H9 (cell line): ENCODE data around the gene FCHO1. TPM values are rescaled to one million over a fixed set of nuclear protein-coding genes. Genes with fewer than 3 reads are reported as not detected.

Experiments
- DNase-seq: peaks from one replicate; pipeline ENCODE4 v3.0.0-alpha.2; 2017
- H2AFZ ChIP-seq: one replicate; pipeline ENCODE4 v1.6.1; 2013; ENCODE audit warnings: mild to moderate bottlenecking, low read length, control low read depth, moderate library complexity
- H2AK5ac ChIP-seq: 2 replicates; pipeline ENCODE4 v1.6.1; 2013; ENCODE audit warnings: low read length, control low read depth, mixed read lengths; ENCODE audit not compliant: insufficient read length
- H2BK120ac ChIP-seq: one replicate; pipeline ENCODE4 v1.6.1; 2013; ENCODE audit warnings: low read depth, mild to moderate bottlenecking, low read length, control low read depth, inconsistent platforms; ENCODE audit not compliant: poor library complexity, severe bottlenecking
- H2BK12ac ChIP-seq: 2 replicates; pipeline ENCODE4 v1.6.1; 2013; ENCODE audit warnings: low read length, control low read depth, mixed read lengths, low read depth; ENCODE audit not compliant: insufficient read length
- H2BK15ac ChIP-seq: 2 replicates; pipeline ENCODE4 v1.6.1; 2013; ENCODE audit warnings: low read depth, low read length, control low read depth
- H2BK20ac ChIP-seq: one replicate; pipeline ENCODE4 v1.6.1; 2013; ENCODE audit warnings: low read depth, mild to moderate bottlenecking, low read length, control low read depth, inconsistent platforms; ENCODE audit not compliant: poor library complexity, severe bottlenecking
- H2BK5ac ChIP-seq: 2 replicates; pipeline ENCODE4 v1.6.1; 2013; ENCODE audit warnings: low read length, control low read depth, mixed read lengths; ENCODE audit not compliant: insufficient read length
- H3K14ac ChIP-seq: 2 replicates; pipeline ENCODE4 v1.6.1; 2013; ENCODE audit warnings: low read length, control low read depth; ENCODE audit not compliant: insufficient read depth
- H3K18ac ChIP-seq: 2 replicates; pipeline ENCODE4 v1.6.1; 2013; ENCODE audit warnings: low read depth, mild to moderate bottlenecking, mixed read lengths, low read length, control low read depth; ENCODE audit not compliant: insufficient read length
- H3K23ac ChIP-seq: 2 replicates; pipeline ENCODE4 v1.6.1; 2013; ENCODE audit warnings: low read length, control low read depth, mixed read lengths, low read depth; ENCODE audit not compliant: insufficient read length
- H3K23me2 ChIP-seq: 2 replicates; pipeline ENCODE4 v1.6.1; 2013; ENCODE audit warnings: low read depth, mild to moderate bottlenecking, mixed read lengths, low read length, control low read depth; ENCODE audit not compliant: insufficient read length, poor library complexity, severe bottlenecking
- H3K27ac ChIP-seq: 2 replicates; pipeline ENCODE4 v1.5.1; 2013; ENCODE audit warnings: low read length, control low read depth, mixed read lengths, low read depth; ENCODE audit not compliant: insufficient read length
- H3K27me3 ChIP-seq: 2 replicates; pipeline ENCODE4 v1.6.1; 2013; ENCODE audit warnings: low read length, control low read depth, inconsistent platforms; ENCODE audit not compliant: insufficient read depth
- H3K4ac ChIP-seq: 2 replicates; pipeline ENCODE4 v1.6.1; 2013; ENCODE audit warnings: low read depth, mild to moderate bottlenecking, control low read depth, inconsistent platforms, low read length, moderate library complexity
- H3K4me1 ChIP-seq: 2 replicates; pipeline ENCODE4 v1.6.1; 2013; ENCODE audit warnings: low read length, control low read depth, inconsistent platforms; ENCODE audit not compliant: insufficient read depth
- H3K4me2 ChIP-seq: 2 replicates; pipeline ENCODE4 v1.6.1; 2013; ENCODE audit warnings: low read length, control low read depth, mixed read lengths; ENCODE audit not compliant: insufficient read length, insufficient read depth
- H3K56ac ChIP-seq: 2 replicates; pipeline ENCODE4 v1.6.1; 2013; ENCODE audit warnings: low read depth, mild to moderate bottlenecking, mixed read lengths, low read length, control low read depth; ENCODE audit not compliant: insufficient read length
- H3K79me1 ChIP-seq: 2 replicates; pipeline ENCODE4 v1.6.1; 2013; ENCODE audit warnings: low read depth, mild to moderate bottlenecking, moderate library complexity, low read length, control low read depth, inconsistent platforms; ENCODE audit not compliant: insufficient read depth, poor library complexity, severe bottlenecking
- H3K79me2 ChIP-seq: 2 replicates; pipeline ENCODE4 v1.6.1; 2013; ENCODE audit warnings: low read length, control low read depth, inconsistent platforms; ENCODE audit not compliant: insufficient read depth
- H3K9ac ChIP-seq: 2 replicates; pipeline ENCODE4 v1.6.1; 2013; ENCODE audit warnings: low read length, control low read depth, mixed read lengths; ENCODE audit not compliant: insufficient read length; ENCODE audit errors: extremely low read depth
- H3K9me3 ChIP-seq: one replicate; pipeline ENCODE4 v1.6.1; 2013; ENCODE audit warnings: low read depth, low read length, inconsistent platforms; ENCODE audit not compliant: control insufficient read depth
- H3T11ph ChIP-seq: one replicate; pipeline ENCODE4 v1.6.1; 2013; ENCODE audit warnings: mild to moderate bottlenecking, low read length, control low read depth, inconsistent platforms
- H4K20me1 ChIP-seq: one replicate; pipeline ENCODE4 v1.6.1; 2013; ENCODE audit not compliant: control insufficient read depth, insufficient read length, insufficient read depth
- H4K5ac ChIP-seq: 2 replicates; pipeline ENCODE4 v1.6.1; 2013; ENCODE audit warnings: low read depth, mild to moderate bottlenecking, mixed read lengths, low read length, control low read depth; ENCODE audit not compliant: insufficient read length
- H4K8ac ChIP-seq: replicated peaks from 2 replicates; pipeline ENCODE4 v1.6.1; 2013; ENCODE audit warnings: low read length, control low read depth, mixed read lengths, low read depth; ENCODE audit not compliant: insufficient read length
- H4K91ac ChIP-seq: 2 replicates; pipeline ENCODE4 v1.6.1; 2013; ENCODE audit warnings: low read depth, mild to moderate bottlenecking, moderate library complexity, mixed read lengths, low read length, control low read depth; ENCODE audit not compliant: insufficient read length
- H3K27ac Mint-ChIP-seq, 3 experiments: 2 replicates in 2 of 3; 3 replicates in 1 of 3; pipeline ENCODE4 v1.8.0; 2020 to 2021; ENCODE audit warnings: mixed read lengths in 3 of 3, mild to moderate bottlenecking in 1 of 3, moderate library complexity in 1 of 3
- H3K27me3 Mint-ChIP-seq: 2 replicates; pipeline ENCODE4 v1.8.0; 2021; ENCODE audit warnings: low read depth, mild to moderate bottlenecking, moderate library complexity, mixed read lengths
- H3K36me3 Mint-ChIP-seq, 3 experiments: 2 replicates in 2 of 3; 3 replicates in 1 of 3; pipeline ENCODE4 v1.8.0; 2020 to 2021; ENCODE audit warnings: low read depth in 3 of 3, mixed read lengths in 3 of 3; ENCODE audit not compliant: insufficient read depth in 1 of 3
- H3K4me1 Mint-ChIP-seq, 2 experiments: 2 replicates each; pipeline ENCODE4 v1.8.0; 2020; ENCODE audit warnings: mixed read lengths in 2 of 2
- H3K4me3 Mint-ChIP-seq, 2 experiments: 2 replicates in 1 of 2; 3 replicates in 1 of 2; pipeline ENCODE4 v1.8.0; 2020 to 2021; ENCODE audit warnings: mild to moderate bottlenecking in 2 of 2, mixed read lengths in 2 of 2, moderate library complexity in 1 of 2
- H3K9me3 Mint-ChIP-seq, 2 experiments: 2 replicates in 1 of 2; 3 replicates in 1 of 2; pipeline ENCODE4 v1.8.0; 2020; ENCODE audit warnings: mild to moderate bottlenecking in 2 of 2, mixed read lengths in 2 of 2, moderate library complexity in 1 of 2
- WGBS: extraction: QIAGEN DNeasy Blood & Tissue Kit; methylation state at CpG from one replicate; pipeline ENCODE4 v1.1.7; 2013; ENCODE audit warnings: missing lambda C conversion rate, low lambda C conversion rate, mixed read lengths; ENCODE audit not compliant: insufficient read length; ENCODE audit errors: extremely low coverage; 5-methylcytosine and 5-hydroxymethylcytosine counted together
- total RNA-seq: library from RNA; stranded (reverse); gene quantifications from 2 replicates; pipeline ENCODE4 v1.2.1, GENCODE V29; 2021
- TF ChIP-seq, protein P1 (sequence below): fragments of 200-600 bp; sonication (generic); conservative IDR thresholded peaks from 3 replicates; pipeline ENCODE4 v1.8.0; 2021; ENCODE audit warnings: antibody characterized with exemption, mild to moderate bottlenecking

FCHO1 gene
- total RNA-seq, 1 experiment from 2014 or later, result 13.1 TPM

DNA sequence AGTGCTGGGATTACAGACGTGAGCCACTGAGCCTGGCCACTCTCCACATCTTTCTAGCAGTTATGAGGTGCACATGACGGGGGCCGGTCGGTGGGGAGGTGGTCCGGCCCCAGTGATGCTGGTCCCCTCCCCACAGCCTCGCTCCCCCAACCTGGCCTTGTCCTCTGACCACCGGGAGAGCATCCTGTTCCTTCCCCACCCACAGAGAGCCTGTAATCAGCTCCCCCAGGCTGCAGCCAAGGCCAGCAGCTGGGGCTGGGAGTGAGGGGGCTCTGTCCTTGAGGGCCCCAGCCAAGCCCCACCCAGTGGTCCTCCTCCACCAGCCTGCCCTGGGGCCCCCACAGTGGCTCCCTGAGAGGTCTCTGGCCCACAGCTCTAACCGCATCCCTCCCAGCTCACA, 73.1 kb downstream of the FCHO1 start:
- Histone ChIP-seq H3T11ph (no peak overlapping the region), H3K4me2 (no peak overlapping the region), H3K14ac (no peak overlapping the region), H3K9me3 (no peaks in the 10 kb centered on the region), H2AK5ac (no peak overlapping the region), H3K79me1 (no peaks in the 10 kb centered on the region), H2AFZ (no peak overlapping the region), H3K4me1 (no peaks in the 10 kb centered on the region; the same call in 1 of the 2 replicates), H3K4ac (no peak overlapping the region), H4K8ac (no peak overlapping the region), H4K5ac (no peak overlapping the region), H3K23ac (no peak overlapping the region), H3K27ac (no peak overlapping the region), H3K18ac (no peak overlapping the region), H4K91ac (no peak overlapping the region), H2BK15ac (no peak overlapping the region), H3K79me2 (no peaks in the 10 kb centered on the region), H3K9ac (no peak overlapping the region), H3K56ac (no peak overlapping the region), H3K27me3 (no peaks in the 10 kb centered on the region), H2BK5ac (no peak overlapping the region), H2BK20ac (no peak overlapping the region), H2BK120ac (no peak overlapping the region), H3K23me2 (no peaks in the 10 kb centered on the region), H2BK12ac (no peak overlapping the region), H4K20me1 (no peaks in the 10 kb centered on the region)
- no CpG with 5 or more reads among the region's 8 CpGs for WGBS
- Mint-ChIP-seq H3K9me3 (no peaks in the 10 kb centered on the region), H3K4me1 (peaks cover 0 to 10% of the 10 kb centered on the region in 2 experiments; a peak in 2 of 4 replicates), H3K27ac (peak overlapping the region in 1 of 3 experiments; percentile 10; a peak in 1 of 7 replicates), H3K4me3 (no peak overlapping the region), H3K27me3 (no peaks in the 10 kb centered on the region), H3K36me3 (no peaks in the 10 kb centered on the region; a peak in 1 of 7 replicates)
- TF ChIP-seq, protein P1, sequence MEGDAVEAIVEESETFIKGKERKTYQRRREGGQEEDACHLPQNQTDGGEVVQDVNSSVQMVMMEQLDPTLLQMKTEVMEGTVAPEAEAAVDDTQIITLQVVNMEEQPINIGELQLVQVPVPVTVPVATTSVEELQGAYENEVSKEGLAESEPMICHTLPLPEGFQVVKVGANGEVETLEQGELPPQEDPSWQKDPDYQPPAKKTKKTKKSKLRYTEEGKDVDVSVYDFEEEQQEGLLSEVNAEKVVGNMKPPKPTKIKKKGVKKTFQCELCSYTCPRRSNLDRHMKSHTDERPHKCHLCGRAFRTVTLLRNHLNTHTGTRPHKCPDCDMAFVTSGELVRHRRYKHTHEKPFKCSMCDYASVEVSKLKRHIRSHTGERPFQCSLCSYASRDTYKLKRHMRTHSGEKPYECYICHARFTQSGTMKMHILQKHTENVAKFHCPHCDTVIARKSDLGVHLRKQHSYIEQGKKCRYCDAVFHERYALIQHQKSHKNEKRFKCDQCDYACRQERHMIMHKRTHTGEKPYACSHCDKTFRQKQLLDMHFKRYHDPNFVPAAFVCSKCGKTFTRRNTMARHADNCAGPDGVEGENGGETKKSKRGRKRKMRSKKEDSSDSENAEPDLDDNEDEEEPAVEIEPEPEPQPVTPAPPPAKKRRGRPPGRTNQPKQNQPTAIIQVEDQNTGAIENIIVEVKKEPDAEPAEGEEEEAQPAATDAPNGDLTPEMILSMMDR, result no peak
- no peak for DNase-seq
